ENCODE measurements around the gene PLSCR4.

DNA sequence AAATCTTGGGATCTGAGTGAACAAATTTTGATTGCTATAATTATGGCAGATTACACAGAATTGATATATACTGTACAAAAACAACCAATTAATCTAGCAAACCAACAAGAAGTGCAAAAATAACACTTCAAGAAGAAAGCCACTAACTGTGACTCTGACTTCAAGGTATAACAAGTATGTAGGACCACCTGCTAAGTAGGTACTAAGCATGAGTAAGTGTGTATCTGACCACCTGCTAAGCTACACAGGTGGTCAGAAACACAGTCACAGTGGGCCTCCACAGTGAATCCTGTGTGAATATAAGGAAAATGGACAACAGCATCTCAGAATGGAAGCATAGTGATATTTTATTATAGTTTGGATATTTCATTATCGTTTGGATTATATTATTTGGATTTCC is 14.8 kb upstream of the PLSCR4 start:
- no peak for TF ChIP-seq POLR2AphosphoS5 (IDR thresholded peaks at IDR 0.05; ENCODE audit: insufficient read depth in 1 of 2, low read depth in 1 of 2)
- TF ChIP-seq, protein P1, sequence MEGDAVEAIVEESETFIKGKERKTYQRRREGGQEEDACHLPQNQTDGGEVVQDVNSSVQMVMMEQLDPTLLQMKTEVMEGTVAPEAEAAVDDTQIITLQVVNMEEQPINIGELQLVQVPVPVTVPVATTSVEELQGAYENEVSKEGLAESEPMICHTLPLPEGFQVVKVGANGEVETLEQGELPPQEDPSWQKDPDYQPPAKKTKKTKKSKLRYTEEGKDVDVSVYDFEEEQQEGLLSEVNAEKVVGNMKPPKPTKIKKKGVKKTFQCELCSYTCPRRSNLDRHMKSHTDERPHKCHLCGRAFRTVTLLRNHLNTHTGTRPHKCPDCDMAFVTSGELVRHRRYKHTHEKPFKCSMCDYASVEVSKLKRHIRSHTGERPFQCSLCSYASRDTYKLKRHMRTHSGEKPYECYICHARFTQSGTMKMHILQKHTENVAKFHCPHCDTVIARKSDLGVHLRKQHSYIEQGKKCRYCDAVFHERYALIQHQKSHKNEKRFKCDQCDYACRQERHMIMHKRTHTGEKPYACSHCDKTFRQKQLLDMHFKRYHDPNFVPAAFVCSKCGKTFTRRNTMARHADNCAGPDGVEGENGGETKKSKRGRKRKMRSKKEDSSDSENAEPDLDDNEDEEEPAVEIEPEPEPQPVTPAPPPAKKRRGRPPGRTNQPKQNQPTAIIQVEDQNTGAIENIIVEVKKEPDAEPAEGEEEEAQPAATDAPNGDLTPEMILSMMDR (IDR thresholded peaks at IDR 0.05), result no peak
- TF ChIP-seq POLR2A (IDR thresholded peaks at IDR 0.05), result no peak

All from vagina (tissue), 2 donors.